Measurements from ENCODE around the gene LTBP3.

The LTBP3 gene

GRCh38 chr11:65492637-65493366, 65.4 kb downstream of the LTBP3 start (continued):
- TF ChIP-seq, protein P1, sequence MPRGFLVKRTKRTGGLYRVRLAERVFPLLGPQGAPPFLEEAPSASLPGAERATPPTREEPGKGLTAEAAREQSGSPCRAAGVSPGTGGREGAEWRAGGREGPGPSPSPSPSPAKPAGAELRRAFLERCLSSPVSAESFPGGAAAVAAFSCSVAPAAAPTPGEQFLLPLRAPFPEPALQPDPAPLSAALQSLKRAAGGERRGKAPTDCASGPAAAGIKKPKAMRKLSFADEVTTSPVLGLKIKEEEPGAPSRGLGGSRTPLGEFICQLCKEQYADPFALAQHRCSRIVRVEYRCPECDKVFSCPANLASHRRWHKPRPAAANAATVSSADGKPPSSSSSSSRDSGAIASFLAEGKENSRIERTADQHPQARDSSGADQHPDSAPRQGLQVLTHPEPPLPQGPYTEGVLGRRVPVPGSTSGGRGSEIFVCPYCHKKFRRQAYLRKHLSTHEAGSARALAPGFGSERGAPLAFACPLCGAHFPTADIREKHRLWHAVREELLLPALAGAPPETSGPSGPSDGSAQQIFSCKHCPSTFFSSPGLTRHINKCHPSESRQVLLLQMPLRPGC (tag by site-specific recombination; IDR thresholded peaks at IDR 0.05), result no peak
- TF ChIP-seq ZBTB17 (tag by site-specific recombination; IDR thresholded peaks at IDR 0.05) (peak; percentile 16; the same call in 1 of the 2 replicates), ZNF138 (tag by site-specific recombination; IDR thresholded peaks at IDR 0.05; ENCODE audit: borderline replicate concordance) (no peak), ZSCAN16 (tag by site-specific recombination; IDR thresholded peaks at IDR 0.05) (no peak), ZNF335 (tag by site-specific recombination; conservative IDR thresholded peaks at IDR 0.05) (0 out of 2 replicates have a peak, but pooled peaks have one; percentile 22), ZNF677 (tag by site-specific recombination; IDR thresholded peaks at IDR 0.05) (no peak), ZNF596 (tag by site-specific recombination; IDR thresholded peaks at IDR 0.05) (no peak), ZNF404 (tag by site-specific recombination; IDR thresholded peaks at IDR 0.05) (no peak), ZNF514 (tag by site-specific recombination; IDR thresholded peaks at IDR 0.05) (no peak), ZNF692 (tag by site-specific recombination; IDR thresholded peaks at IDR 0.05) (0 out of 2 replicates have a peak, but pooled peaks have one; percentile 17), ZNF785 (tag by site-specific recombination; IDR thresholded peaks at IDR 0.05) (no peak), SP3 (tag by site-specific recombination; IDR thresholded peaks at IDR 0.05) (no peak), ZBTB20 (tag by site-specific recombination; IDR thresholded peaks at IDR 0.05) (peak; percentile 69), ZNF175 (tag by site-specific recombination; IDR thresholded peaks at IDR 0.05) (no peak), ZNF529 (tag by site-specific recombination; IDR thresholded peaks at IDR 0.05; ENCODE audit: insufficient replicate concordance) (no peak), ZBTB26 (tag by site-specific recombination; optimal IDR thresholded peaks at IDR 0.05) (no peak), ZNF114 (tag by site-specific recombination; IDR thresholded peaks at IDR 0.05) (no peak), ZNF518A (tag by site-specific recombination; conservative IDR thresholded peaks at IDR 0.05; ENCODE audit: low read depth) (no peak), ZNF777 (tag by site-specific recombination; IDR thresholded peaks at IDR 0.05; ENCODE audit: borderline replicate concordance) (no peak), ZNF629 (tag by site-specific recombination; IDR thresholded peaks at IDR 0.05) (peak; percentile 55; the same call in 1 of the 2 replicates), EGR2 (tag by site-specific recombination; IDR thresholded peaks at IDR 0.05; ENCODE audit: low read depth) (peak; percentile 47; the same call in 1 of the 2 replicates), ZFHX2 (tag by site-specific recombination; conservative IDR thresholded peaks at IDR 0.05) (peak; percentile 52)
- TF ChIP-seq, protein P2, sequence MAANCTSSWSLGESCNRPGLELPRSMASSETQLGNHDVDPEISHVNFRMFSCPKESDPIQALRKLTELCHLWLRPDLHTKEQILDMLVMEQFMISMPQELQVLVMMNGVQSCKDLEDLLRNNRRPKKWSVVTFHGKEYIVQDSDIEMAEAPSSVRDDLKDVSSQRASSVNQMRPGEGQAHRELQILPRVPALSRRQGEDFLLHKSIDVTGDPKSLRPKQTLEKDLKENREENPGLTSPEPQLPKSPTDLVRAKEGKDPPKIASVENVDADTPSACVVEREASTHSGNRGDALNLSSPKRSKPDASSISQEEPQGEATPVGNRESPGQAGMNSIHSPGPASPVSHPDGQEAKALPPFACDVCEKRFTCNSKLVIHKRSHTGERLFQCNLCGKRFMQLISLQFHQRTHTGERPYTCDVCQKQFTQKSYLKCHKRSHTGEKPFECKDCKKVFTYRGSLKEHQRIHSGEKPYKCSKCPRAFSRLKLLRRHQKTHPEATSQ (tag by site-specific recombination; IDR thresholded peaks at IDR 0.05), result no peak
- TF ChIP-seq, protein P3, sequence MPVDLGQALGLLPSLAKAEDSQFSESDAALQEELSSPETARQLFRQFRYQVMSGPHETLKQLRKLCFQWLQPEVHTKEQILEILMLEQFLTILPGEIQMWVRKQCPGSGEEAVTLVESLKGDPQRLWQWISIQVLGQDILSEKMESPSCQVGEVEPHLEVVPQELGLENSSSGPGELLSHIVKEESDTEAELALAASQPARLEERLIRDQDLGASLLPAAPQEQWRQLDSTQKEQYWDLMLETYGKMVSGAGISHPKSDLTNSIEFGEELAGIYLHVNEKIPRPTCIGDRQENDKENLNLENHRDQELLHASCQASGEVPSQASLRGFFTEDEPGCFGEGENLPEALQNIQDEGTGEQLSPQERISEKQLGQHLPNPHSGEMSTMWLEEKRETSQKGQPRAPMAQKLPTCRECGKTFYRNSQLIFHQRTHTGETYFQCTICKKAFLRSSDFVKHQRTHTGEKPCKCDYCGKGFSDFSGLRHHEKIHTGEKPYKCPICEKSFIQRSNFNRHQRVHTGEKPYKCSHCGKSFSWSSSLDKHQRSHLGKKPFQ (tag by site-specific recombination; IDR thresholded peaks at IDR 0.05), result no peak
- TF ChIP-seq, protein P4, sequence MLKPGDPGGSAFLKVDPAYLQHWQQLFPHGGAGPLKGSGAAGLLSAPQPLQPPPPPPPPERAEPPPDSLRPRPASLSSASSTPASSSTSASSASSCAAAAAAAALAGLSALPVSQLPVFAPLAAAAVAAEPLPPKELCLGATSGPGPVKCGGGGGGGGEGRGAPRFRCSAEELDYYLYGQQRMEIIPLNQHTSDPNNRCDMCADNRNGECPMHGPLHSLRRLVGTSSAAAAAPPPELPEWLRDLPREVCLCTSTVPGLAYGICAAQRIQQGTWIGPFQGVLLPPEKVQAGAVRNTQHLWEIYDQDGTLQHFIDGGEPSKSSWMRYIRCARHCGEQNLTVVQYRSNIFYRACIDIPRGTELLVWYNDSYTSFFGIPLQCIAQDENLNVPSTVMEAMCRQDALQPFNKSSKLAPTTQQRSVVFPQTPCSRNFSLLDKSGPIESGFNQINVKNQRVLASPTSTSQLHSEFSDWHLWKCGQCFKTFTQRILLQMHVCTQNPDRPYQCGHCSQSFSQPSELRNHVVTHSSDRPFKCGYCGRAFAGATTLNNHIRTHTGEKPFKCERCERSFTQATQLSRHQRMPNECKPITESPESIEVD (tag by site-specific recombination; IDR thresholded peaks at IDR 0.05), result no peak

Data from HEK293 (cell line).